Karpas-422 (cell line): ENCODE data around the gene NPPA. TPM values are rescaled to one million over a fixed set of nuclear protein-coding genes. Genes with fewer than 3 reads are reported as not detected.

Source experiments
- DNase-seq: peaks from one replicate; pipeline ENCODE4 v3.0.0-alpha.2; 2015
- H2AFZ ChIP-seq: fragments of 200-600 bp; sonication (generic); 2 replicates; pipeline ENCODE4 v1.6.1; 2014; ENCODE audit warnings: antibody characterized with exemption, low read length, mixed read lengths
- H3K27ac ChIP-seq: fragments of 200-600 bp; sonication (generic); 2 replicates; pipeline ENCODE4 v1.5.1; 2014; ENCODE audit warnings: mild to moderate bottlenecking, low read length, moderate library complexity
- H3K27me3 ChIP-seq: fragments of 200-600 bp; sonication (generic); 2 replicates; pipeline ENCODE4 v1.6.1; 2014; ENCODE audit warnings: low read length, mixed read lengths
- H3K36me3 ChIP-seq: fragments of 200-600 bp; sonication (generic); 2 replicates; pipeline ENCODE4 v1.6.1; 2014; ENCODE audit warnings: low read length, mixed read lengths; ENCODE audit not compliant: insufficient read depth
- H3K4me1 ChIP-seq: fragments of 200-600 bp; sonication (generic); 2 replicates; pipeline ENCODE4 v1.6.1; 2014; ENCODE audit warnings: mild to moderate bottlenecking, low read length, mixed read lengths
- H3K4me2 ChIP-seq: fragments of 200-600 bp; sonication (generic); 2 replicates; pipeline ENCODE4 v1.6.1; 2014; ENCODE audit warnings: low read length, low read depth, mild to moderate bottlenecking; ENCODE audit not compliant: poor library complexity, severe bottlenecking
- H3K4me3 ChIP-seq: fragments of 200-600 bp; sonication (generic); 2 replicates; pipeline ENCODE4 v1.5.1; 2014; ENCODE audit warnings: mild to moderate bottlenecking, antibody characterized with exemption, low read length, mixed read lengths
- H3K79me2 ChIP-seq: fragments of 200-600 bp; sonication (generic); 2 replicates; pipeline ENCODE4 v1.6.1; 2014; ENCODE audit warnings: mild to moderate bottlenecking, low read length, mixed read lengths
- H3K9ac ChIP-seq: fragments of 200-600 bp; sonication (generic); 2 replicates; pipeline ENCODE4 v1.6.0; 2014; ENCODE audit warnings: low read length
- H3K9me2 ChIP-seq: fragments of 200-600 bp; sonication (generic), shearing (Covaris generic); replicated peaks from 2 replicates; pipeline ENCODE4 v1.6.0; 2014; ENCODE audit warnings: mild to moderate bottlenecking, low read length, moderate library complexity; ENCODE audit not compliant: insufficient read depth
- H3K9me3 ChIP-seq: fragments of 300-700, 200-600 bp; sonication (generic); 2 replicates; pipeline ENCODE4 v1.6.1; 2014; ENCODE audit warnings: low read length, mixed read lengths
- H4K20me1 ChIP-seq: fragments of 200-600 bp; sonication (generic); 2 replicates; pipeline ENCODE4 v1.6.1; 2014; ENCODE audit warnings: mild to moderate bottlenecking, antibody characterized with exemption, low read length, low read depth; ENCODE audit not compliant: insufficient read depth
- total RNA-seq: library from RNA; depleted of rRNA; stranded (reverse); fragments of >200 nt; shearing (Covaris generic); gene quantifications from 2 replicates; pipeline ENCODE4 v1.2.3, GENCODE V29; 2014; ENCODE audit warnings: low replicate concordance

The NPPA gene
- total RNA-seq, 1 experiment from 2014 or later = not detected

GRCh38 chr1:11869104-11869503 is 21.5 kb upstream of the NPPA start:
- H3K79me2 ChIP-seq = no peaks in the 10 kb centered on the region
- H3K27me3 ChIP-seq = no peaks in the 10 kb centered on the region
- H3K4me2 ChIP-seq = no peak overlapping the region
- H4K20me1 ChIP-seq = no peaks in the 10 kb centered on the region
- no peaks in the 10 kb centered on the region for H3K36me3 ChIP-seq
- H2AFZ ChIP-seq = no peak overlapping the region
- peaks cover 8% of the 10 kb centered on the region for H3K4me1 ChIP-seq
- H3K9ac ChIP-seq = no peak overlapping the region
- H3K4me3 ChIP-seq = no peak overlapping the region
- H3K9me3 ChIP-seq = no peaks in the 10 kb centered on the region
- H3K27ac ChIP-seq = no peak overlapping the region
- no peak for DNase-seq
- no peaks in the 10 kb centered on the region for H3K9me2 ChIP-seq

- Histone ChIP-seq H3K79me2 (no peaks in the 10 kb centered on the region), H3K9me3 (no peaks in the 10 kb centered on the region), H3K27ac (no peak overlapping the region), H3K27me3 (no peaks in the 10 kb centered on the region), H4K20me1 (no peaks in the 10 kb centered on the region), H2AFZ (no peak overlapping the region), H3K4me2 (no peak overlapping the region), H3K9ac (no peak overlapping the region), H3K36me3 (no peaks in the 10 kb centered on the region), H3K4me3 (no peak overlapping the region), H3K9me2 (no peaks in the 10 kb centered on the region), H3K4me1 (peaks cover 1% of the 10 kb centered on the region)
- no peak for DNase-seq
Measured at GRCh38 chr1:11868331-11868980, 20.9 kb upstream of the NPPA start.

- Histone ChIP-seq H3K4me3 (no peak overlapping the region), H2AFZ (no peak overlapping the region), H3K4me2 (no peak overlapping the region), H3K4me1 (no peaks in the 10 kb centered on the region), H3K36me3 (no peaks in the 10 kb centered on the region), H3K9me3 (no peaks in the 10 kb centered on the region), H3K27ac (no peak overlapping the region), H3K27me3 (no peaks in the 10 kb centered on the region), H3K79me2 (no peaks in the 10 kb centered on the region), H3K9me2 (no peaks in the 10 kb centered on the region), H3K9ac (no peak overlapping the region), H4K20me1 (no peaks in the 10 kb centered on the region; the same call in 1 of the 2 replicates)
- DNase-seq = no peak
Measured at GRCh38 chr1:11862890-11863289, 15.3 kb upstream of the NPPA start.

GRCh38 chr1:11860587-11860986 is 13.0 kb upstream of the NPPA start:
- H3K27ac ChIP-seq = no peak overlapping the region
- H3K27me3 ChIP-seq = no peaks in the 10 kb centered on the region

GRCh38 chr1:11860083-11860482 is 12.5 kb upstream of the NPPA start:
- H4K20me1 ChIP-seq = no peaks in the 10 kb centered on the region; the same call in 1 of the 2 replicates
- H2AFZ ChIP-seq = no peak overlapping the region
- H3K4me2 ChIP-seq = no peak overlapping the region
- no peak overlapping the region for H3K9ac ChIP-seq
- H3K9me2 ChIP-seq = no peaks in the 10 kb centered on the region
- H3K36me3 ChIP-seq = no peaks in the 10 kb centered on the region
- no peaks in the 10 kb centered on the region for H3K79me2 ChIP-seq
- no peaks in the 10 kb centered on the region for H3K27me3 ChIP-seq
- H3K9me3 ChIP-seq = no peaks in the 10 kb centered on the region
- no peak for DNase-seq
- H3K27ac ChIP-seq = no peak overlapping the region
- H3K4me3 ChIP-seq = no peak overlapping the region
- H3K4me1 ChIP-seq = no peaks in the 10 kb centered on the region

More at GRCh38 chr1:11860587-11860986, 13.0 kb upstream of the NPPA start:
- H3K79me2 ChIP-seq = no peaks in the 10 kb centered on the region
- H2AFZ ChIP-seq = no peak overlapping the region
- DNase-seq = no peak
- H3K4me2 ChIP-seq = no peak overlapping the region
- H4K20me1 ChIP-seq = no peaks in the 10 kb centered on the region; the same call in 1 of the 2 replicates
- no peak overlapping the region for H3K9ac ChIP-seq
- H3K9me2 ChIP-seq = no peaks in the 10 kb centered on the region
- H3K36me3 ChIP-seq = no peaks in the 10 kb centered on the region
- no peak overlapping the region for H3K4me3 ChIP-seq
- no peaks in the 10 kb centered on the region for H3K4me1 ChIP-seq
- H3K9me3 ChIP-seq = no peaks in the 10 kb centered on the region

- H3K9ac ChIP-seq = no peak overlapping the region
- H3K4me1 ChIP-seq = no peaks in the 10 kb centered on the region
- H2AFZ ChIP-seq = no peak overlapping the region
- no peak overlapping the region for H3K4me2 ChIP-seq
- no peaks in the 10 kb centered on the region for H3K79me2 ChIP-seq
- no peaks in the 10 kb centered on the region for H3K9me3 ChIP-seq
- peak; percentile 89 for DNase-seq
- H3K4me3 ChIP-seq = no peak overlapping the region
- H3K9me2 ChIP-seq = no peaks in the 10 kb centered on the region
- H3K27ac ChIP-seq = no peak overlapping the region
- H3K27me3 ChIP-seq = no peaks in the 10 kb centered on the region
- H4K20me1 ChIP-seq = no peaks in the 10 kb centered on the region; the same call in 1 of the 2 replicates
- no peaks in the 10 kb centered on the region for H3K36me3 ChIP-seq
Measured at GRCh38 chr1:11858968-11859871, 11.6 kb upstream of the NPPA start.

- DNase-seq = no peak
Measured at GRCh38 chr1:11858613-11858967, 11.0 kb upstream of the NPPA start, which contains the start of gene NPPB. TSS of gene NPPB (minus strand) at chr1:11858945. CDS start at chr1:11858833, 112 bp downstream.

GRCh38 chr1:11858158-11858557 is 10.6 kb upstream of the NPPA start:
- no peak overlapping the region for H3K4me2 ChIP-seq
- H3K4me1 ChIP-seq = no peaks in the 10 kb centered on the region
- H3K4me3 ChIP-seq = no peak overlapping the region
- no peaks in the 10 kb centered on the region; the same call in 1 of the 2 replicates for H4K20me1 ChIP-seq
- no peaks in the 10 kb centered on the region for H3K36me3 ChIP-seq
- no peaks in the 10 kb centered on the region for H3K79me2 ChIP-seq
- H3K9me3 ChIP-seq = no peaks in the 10 kb centered on the region
- no peaks in the 10 kb centered on the region for H3K27me3 ChIP-seq
- no peak overlapping the region for H3K9ac ChIP-seq
- no peak overlapping the region for H2AFZ ChIP-seq
- H3K9me2 ChIP-seq = no peaks in the 10 kb centered on the region
- no peak overlapping the region for H3K27ac ChIP-seq
- no peak for DNase-seq

More at GRCh38 chr1:11858613-11858967, 11.0 kb upstream of the NPPA start, which contains the start of gene NPPB:
- Histone ChIP-seq H3K36me3 (no peaks in the 10 kb centered on the region), H3K9ac (no peak within 1 kb of the TSS), H3K27me3 (no peaks in the 10 kb centered on the region), H3K4me1 (no peaks in the 10 kb centered on the region), H3K4me2 (no peak within 1 kb of the TSS), H3K4me3 (no peak within 1 kb of the TSS), H2AFZ (no peak within 1 kb of the TSS), H3K79me2 (no peaks in the 10 kb centered on the region), H3K27ac (no peak within 1 kb of the TSS), H3K9me2 (no peaks in the 10 kb centered on the region), H3K9me3 (no peaks in the 10 kb centered on the region), H4K20me1 (no peaks in the 10 kb centered on the region; the same call in 1 of the 2 replicates)
